HG03354 (cell line): ENCODE measurements around the gene PCNX1.

ENCODE experiments used
- ATAC-seq: cut with Tn5 transposase; IDR thresholded peaks from one replicate; pipeline ENCODE4 v1.9.1; 2021; ENCODE audit warnings: mild to moderate bottlenecking; ENCODE audit not compliant: unreplicated experiment, poor library complexity, severe bottlenecking

The PCNX1 gene

DNA sequence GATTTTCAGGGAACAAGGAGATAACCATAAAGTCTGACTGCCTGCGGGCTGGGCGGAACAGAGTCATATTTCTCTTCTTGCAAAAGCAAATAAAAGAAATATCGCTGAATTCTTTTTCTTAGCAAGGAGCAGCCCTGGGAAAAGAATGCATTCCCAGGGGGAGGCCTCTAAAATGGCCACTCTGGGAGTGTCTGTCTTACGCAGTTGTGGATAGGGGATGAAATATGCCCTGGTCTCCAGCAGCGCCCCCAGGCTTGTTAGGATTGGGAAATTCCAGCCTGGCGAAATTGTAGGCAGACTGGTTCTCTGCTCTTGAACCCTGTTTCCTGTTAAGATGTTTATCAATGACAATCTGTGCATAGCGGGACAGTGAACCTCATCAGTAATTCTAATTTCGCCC lies 40.5 kb downstream of the PCNX1 start:
- no peak for ATAC-seq

DNA sequence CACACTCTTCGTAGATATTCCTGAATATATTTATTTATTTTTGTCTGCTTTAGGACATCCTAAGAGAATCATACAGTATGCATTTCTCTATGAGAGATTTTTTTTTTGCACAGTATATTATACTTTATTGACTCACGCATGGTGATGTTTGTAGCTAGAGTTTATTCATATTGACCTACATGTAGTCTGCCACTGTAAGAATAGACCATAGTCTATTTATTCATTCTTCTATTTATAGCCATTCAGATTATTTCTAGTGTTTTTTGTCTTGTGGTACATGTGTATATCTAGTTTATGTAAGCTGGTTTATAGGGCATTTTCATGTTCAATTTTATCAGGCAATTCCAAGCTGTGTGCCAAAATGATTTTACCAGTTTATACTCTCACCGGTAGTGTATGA lies 45.2 kb downstream of the PCNX1 start:
- no peak for ATAC-seq

DNA sequence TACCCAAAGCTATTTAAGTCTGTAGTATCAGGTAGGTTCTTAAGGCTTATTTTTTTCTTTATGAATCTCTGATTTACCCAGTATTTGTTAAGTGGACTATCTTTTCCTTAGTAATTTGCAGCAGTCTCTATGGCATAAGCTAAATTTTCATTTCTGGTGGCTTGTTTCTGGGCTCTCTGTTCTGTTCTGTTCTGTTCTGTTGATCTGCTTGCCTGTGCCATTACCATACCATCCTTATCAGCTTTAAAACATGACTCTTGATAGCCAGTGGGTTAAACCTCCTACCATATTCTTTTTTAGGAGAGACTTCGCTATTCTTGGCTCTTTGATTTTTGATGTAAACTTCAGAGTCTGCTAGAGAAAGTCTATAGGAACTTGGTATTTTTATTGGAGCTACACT lies 46.8 kb downstream of the PCNX1 start:
- no peak for ATAC-seq

DNA sequence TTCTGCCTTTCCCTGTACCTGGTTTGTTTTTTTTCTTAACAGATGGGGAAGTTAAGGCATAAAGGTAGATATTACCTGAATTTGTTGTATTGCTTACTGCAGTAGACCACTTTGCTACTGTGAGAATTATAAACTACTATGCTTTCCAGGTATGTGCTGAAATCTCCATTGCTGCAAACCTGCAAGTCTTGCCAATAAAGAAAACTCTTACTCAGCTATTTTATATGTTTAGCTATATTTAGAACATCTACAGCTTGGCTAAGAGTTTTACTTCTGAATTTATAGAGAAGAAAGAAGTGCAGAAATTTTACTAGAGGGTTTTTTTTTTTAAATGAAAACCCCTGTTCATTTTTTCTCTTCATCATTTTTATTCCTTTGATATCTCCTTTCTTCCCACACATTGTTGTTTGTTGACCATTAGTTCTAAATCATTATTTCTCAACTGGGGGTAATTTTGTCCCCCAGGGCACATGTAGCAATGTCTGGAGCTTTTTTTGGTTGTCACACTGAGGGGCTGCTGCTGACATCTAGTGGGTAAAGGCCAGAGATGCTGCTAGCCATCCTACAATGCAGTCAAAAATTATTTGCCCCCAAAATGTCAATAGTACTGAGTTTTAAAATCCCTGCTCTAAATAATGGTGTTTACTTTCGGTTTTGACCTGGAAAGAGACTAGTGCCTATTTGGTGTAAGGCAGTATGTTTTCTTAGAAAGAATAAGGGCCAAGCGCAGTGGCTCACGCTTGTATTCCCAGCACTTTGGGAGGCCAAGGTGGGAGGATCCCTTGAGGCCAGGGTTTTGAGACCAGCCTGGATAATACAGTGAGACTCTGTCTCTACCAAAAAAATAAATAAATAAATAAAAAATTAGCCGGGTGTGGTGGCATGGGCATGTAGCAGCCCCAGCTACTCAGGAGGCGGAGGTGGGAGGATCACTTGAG lies 48.6 kb downstream of the PCNX1 start:
- ATAC-seq, result no peak

- no peak for ATAC-seq
Observed at GRCh38 chr14:70956511-70956910, 49.3 kb downstream of the PCNX1 start.

GRCh38 chr14:70957710-70958109 lies 50.5 kb downstream of the PCNX1 start:
- ATAC-seq, result no peak

DNA sequence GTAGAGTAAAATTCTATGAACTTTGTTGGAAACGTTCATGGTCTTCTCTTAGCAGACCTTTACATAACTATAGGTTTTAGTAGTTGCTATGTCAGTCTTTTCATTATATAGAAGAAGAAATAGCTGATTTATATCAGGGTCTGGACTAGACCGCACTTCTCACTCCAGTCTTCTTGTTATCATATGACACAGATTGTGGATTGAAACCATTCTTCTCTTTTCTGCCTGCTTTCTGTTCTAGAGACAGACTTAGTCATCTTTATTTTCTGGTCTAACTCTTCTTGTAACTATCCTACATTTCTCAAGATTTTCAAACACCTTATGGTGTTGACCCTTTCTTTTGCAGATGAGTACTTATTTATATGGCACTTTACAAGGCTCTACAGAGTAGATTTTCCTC lies 55.7 kb downstream of the PCNX1 start:
- ATAC-seq, result no peak

DNA sequence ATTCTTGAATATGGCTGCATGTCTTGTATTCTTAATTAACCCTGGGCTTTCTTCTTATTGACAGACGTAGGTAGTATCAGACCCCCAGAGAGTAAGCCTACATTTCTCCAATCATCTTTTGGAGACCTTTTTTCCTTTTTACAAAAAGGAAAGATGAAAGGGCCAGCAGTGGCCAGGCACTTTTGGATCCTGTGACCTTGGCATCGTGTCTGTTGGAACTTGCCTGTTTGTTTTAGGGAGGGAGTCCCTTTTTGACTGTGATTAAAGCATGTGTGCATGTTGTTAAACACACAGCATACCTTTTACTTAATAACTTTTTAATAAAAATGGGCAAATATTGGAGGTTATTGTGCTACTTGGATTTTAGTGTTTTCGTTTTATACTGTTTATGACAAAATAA lies 57.2 kb downstream of the PCNX1 start:
- no peak for ATAC-seq

DNA sequence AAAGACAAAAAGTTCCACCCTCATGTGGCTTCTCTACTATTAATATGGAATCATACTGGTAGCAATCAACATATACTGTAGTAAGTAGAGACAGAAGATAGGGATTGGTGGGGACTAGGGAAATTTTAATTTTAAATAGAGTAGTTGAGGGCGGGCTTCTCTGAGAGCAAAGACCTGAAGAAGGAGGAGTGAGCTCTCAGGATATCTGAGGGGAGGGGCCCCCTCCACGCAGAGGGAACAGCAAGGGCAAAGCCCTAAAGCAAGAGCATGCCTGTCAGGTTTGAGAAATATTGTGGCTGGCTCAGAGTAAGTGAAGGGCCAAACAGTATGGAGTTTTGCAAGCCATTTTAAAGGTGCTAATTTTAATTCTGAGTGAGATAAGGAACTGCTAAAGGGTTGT lies 64.3 kb downstream of the PCNX1 start:
- ATAC-seq, result no peak

- no peak for ATAC-seq
Observed at GRCh38 chr14:70972107-70972976, 65.1 kb downstream of the PCNX1 start.

DNA sequence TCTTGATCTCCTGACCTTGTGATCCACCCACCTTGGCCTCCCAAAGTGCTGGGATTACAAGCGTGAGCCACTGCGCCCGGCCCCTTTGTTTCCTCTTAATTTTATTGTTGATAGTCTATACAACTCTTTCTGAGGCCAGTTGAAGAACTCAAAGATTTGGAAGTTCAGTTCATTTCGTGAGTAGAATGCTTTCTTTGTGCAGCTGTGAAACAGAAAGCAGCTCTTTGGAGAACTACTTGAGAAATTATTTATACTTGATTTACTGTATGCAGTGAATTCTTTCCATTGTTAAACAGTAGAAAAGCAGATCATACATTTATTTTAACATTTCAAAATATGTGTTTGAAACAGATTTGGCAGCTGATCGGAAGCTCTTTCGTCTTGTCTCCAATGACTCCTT lies 69.3 kb downstream of the PCNX1 start:
- ATAC-seq, result no peak

DNA sequence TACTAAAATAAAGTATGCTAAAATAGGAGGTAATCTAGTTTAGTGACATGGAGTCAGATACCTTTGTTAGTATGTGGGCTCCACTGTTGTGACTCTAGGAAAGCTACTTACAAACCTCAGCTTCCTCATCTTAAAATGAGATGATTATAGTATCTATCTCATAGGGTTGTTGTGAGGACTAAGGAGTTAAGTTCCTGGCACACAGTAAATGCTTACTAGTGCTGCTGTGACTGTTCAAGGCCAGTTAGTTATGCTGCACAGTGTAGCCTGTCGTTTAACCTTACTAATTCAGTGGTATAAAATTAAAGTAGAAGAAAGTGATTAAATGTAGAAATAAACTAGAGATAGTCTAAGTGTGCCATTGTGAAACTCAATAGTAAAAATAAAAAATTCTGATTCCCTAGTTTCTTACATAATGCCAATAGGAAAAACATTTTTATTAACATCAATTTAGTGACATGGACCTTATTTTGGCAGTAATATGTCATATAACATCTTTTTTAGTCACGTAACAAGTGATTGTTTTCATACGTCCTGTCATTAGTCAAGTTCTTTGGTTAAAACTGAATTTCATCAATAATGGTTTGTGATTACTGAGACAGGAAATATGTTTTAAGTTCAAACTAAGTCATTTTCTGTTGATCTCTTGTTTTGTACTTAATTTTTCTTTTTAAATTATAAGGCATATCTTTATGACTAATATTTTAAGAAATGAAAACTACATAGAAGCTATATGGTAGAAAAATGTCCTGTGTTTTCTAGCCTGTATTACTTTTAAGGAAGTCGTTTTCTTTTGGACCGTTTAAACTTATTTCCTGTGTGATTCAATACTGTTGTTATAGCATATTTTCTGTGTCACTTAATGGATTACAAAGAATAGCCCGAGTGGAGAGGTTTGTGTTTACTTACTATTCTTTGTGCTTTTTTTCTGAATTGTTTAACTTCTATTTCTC lies 74.0 kb downstream of the PCNX1 start:
- ATAC-seq, result no peak

DNA sequence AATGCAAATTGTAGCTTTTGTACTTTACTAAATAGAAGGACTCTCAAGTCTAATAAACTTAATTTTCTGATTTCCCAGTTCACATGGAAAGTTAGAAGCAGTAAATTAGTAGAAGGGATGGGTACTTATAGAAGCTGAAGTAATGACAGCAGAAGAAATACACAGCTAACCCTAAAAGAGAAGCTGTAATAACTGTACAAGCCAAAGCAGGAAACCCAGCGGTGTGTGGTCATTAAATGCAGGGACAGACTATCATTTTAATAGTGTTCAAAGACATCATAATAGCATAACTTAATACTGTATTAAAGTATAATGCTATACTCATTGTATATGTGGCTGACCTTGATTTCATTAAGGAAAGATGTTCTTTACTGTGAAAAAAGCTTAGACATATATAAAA lies 74.9 kb downstream of the PCNX1 start:
- ATAC-seq, result no peak

DNA sequence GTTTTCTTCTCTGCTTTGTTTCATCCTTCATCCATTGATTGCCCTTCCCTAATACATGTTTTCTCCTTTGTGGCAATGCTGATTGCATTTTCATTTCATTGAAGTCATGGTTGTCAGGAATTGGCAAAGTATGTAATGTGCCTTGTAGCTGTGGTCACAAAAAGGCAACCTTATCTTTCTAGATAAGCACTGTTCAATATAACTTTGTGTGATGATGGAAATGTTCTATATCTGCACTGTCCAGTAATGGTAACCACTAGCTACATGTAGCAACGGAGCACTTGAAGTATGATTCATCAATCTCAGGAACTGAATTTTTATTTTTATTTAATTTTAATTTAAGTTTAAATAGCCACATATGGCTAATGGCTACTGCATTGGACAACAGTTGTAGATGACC lies 79.8 kb downstream of the PCNX1 start:
- ATAC-seq, result no peak

GRCh38 chr14:70988452-70988851 lies 81.2 kb downstream of the PCNX1 start:
- no peak for ATAC-seq

GRCh38 chr14:70993931-70994330 lies 86.7 kb downstream of the PCNX1 start:
- ATAC-seq, result no peak

- ATAC-seq, result no peak
Observed at GRCh38 chr14:70995211-70995610, 88.0 kb downstream of the PCNX1 start.

DNA sequence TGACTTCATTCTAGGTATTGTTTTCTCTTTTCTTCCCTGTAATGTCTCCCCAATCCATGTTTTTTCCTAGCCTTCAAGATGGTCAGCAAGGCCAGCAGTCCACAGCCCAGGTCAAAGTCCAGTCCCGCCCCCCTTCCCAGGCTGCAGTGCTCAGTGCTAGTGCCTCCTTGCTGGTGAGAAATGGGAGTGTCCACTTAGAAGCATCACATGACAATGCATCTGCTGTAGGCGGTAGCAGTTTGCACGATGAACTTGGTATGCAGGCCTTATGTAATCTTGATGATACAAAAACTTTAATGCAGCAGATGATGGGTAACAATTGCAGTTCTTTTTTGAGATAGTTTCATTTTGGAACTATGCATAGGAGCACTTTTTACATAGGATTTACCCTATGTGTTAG lies 88.4 kb downstream of the PCNX1 start:
- no peak for ATAC-seq

- no peak for ATAC-seq
Observed at GRCh38 chr14:70999117-70999516, 91.9 kb downstream of the PCNX1 start.

DNA sequence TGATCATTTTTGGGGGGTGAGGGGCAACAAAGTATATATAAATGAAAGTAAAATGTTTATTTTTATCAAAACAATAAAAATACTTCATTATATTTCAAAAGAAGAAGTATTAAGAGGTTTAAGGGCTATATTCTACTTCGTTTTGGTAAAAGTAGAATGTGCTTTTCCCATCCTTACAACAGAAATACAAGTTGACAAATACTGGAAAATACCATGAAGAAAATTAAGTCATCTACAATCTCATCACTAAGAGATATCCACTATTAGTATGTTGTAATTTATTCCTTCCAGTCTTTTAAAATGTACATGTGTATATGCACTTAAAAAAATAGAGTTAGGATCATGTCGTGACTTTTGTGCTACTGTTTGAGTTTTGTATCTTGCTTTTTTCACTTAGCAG lies 92.8 kb downstream of the PCNX1 start:
- no peak for ATAC-seq
